SHP77 treated with DMSO at 0.1 percent for 48 hours (cell line): ENCODE data around the gene PDXP.
"Not testable (repeated sequence)": the region's sequence is repeated elsewhere in the genome, so short reads cannot be mapped to it uniquely, and the experiment has no call there.

Experiments
- DNase-seq: peaks from one replicate; lab custom pipeline; 2025; lab: John Stamatoyannopoulos, UW

The PDXP gene

GRCh38 chr22:37674951-37675929 is 16.7 kb downstream of the PDXP start, which contains the start of gene LGALS1:
LGALS1 (plus strand) TSS chr22:37675636; CDS start chr22:37675703, 67 bp downstream.
- peak; percentile 81 for DNase-seq

GRCh38 chr22:37675930-37676735 is 17.6 kb downstream of the PDXP start:
- no peak for DNase-seq

GRCh38 chr22:37676736-37677492 is 18.4 kb downstream of the PDXP start:
- DNase-seq: peak; percentile 63

- DNase-seq: no peak
Observed at GRCh38 chr22:37677493-37677974, 19.0 kb downstream of the PDXP start.

- no peak for DNase-seq
Observed at GRCh38 chr22:37678372-37678771, 19.8 kb downstream of the PDXP start.

GRCh38 chr22:37679670-37680069 is 21.1 kb downstream of the PDXP start:
- DNase-seq: no peak

- no peak for DNase-seq
Observed at GRCh38 chr22:37680191-37680851, 21.8 kb downstream of the PDXP start.

GRCh38 chr22:37681001-37681424 is 22.5 kb downstream of the PDXP start:
- DNase-seq: no peak

GRCh38 chr22:37681556-37682049 is 23.1 kb downstream of the PDXP start:
- DNase-seq: peak; percentile 38

GRCh38 chr22:37684803-37685615 is 26.5 kb downstream of the PDXP start:
- DNase-seq: no peak

GRCh38 chr22:37686002-37686982 is 27.8 kb downstream of the PDXP start, which contains the start of gene NOL12:
NOL12 (plus strand) TSS chr22:37686343; CDS start chr22:37686393, 50 bp downstream.
- DNase-seq: peak; percentile 74

- DNase-seq: no peak
Observed at GRCh38 chr22:37690407-37690806, 31.9 kb downstream of the PDXP start.

- no peak for DNase-seq
Observed at GRCh38 chr22:37690901-37691504, 32.5 kb downstream of the PDXP start.

- DNase-seq: no peak
Observed at GRCh38 chr22:37692627-37693285, 34.2 kb downstream of the PDXP start.

- not testable (repeated sequence) for DNase-seq
Observed at GRCh38 chr22:37694131-37694530, 35.6 kb downstream of the PDXP start.

GRCh38 chr22:37696260-37696656 is 37.7 kb downstream of the PDXP start:
- not testable (repeated sequence) for DNase-seq

- peak; percentile 84 for DNase-seq
Observed at GRCh38 chr22:37696657-37697537, 38.4 kb downstream of the PDXP start, which contains the start of gene TRIOBP. TRIOBP (plus strand) TSS chr22:37697048; CDS start chr22:37701366, 4,318 bp downstream.
